Activated CD8-positive, alpha-beta memory T cell treated with anti-CD3 and anti-CD28 coated beads, Interleukin-2, amount 50 U/mL, for 48 hours (primary cell): ENCODE data around the gene MACF1.

ENCODE experiments used
- DNase-seq: peaks from one replicate; pipeline ENCODE4 v3.0.0-alpha.2; 2020

The MACF1 gene

GRCh38 chr1:39360731-39361130 is 156.2 kb downstream of the MACF1 start:
- DNase-seq, result no peak

GRCh38 chr1:39361446-39361845 is 157.0 kb downstream of the MACF1 start:
- DNase-seq, result no peak

GRCh38 chr1:39363267-39363666 is 158.8 kb downstream of the MACF1 start:
- DNase-seq, result no peak

- DNase-seq, result no peak
Observed at GRCh38 chr1:39368045-39368444, 163.6 kb downstream of the MACF1 start.

- DNase-seq, result no peak
Observed at GRCh38 chr1:39369565-39369964, 165.1 kb downstream of the MACF1 start.

GRCh38 chr1:39370602-39371001 is 166.1 kb downstream of the MACF1 start:
- DNase-seq, result no peak

GRCh38 chr1:39372105-39372504 is 167.6 kb downstream of the MACF1 start:
- no peak for DNase-seq

GRCh38 chr1:39376656-39377055 is 172.2 kb downstream of the MACF1 start:
- DNase-seq, result no peak

GRCh38 chr1:39378377-39378776 is 173.9 kb downstream of the MACF1 start:
- no peak for DNase-seq

- DNase-seq, result no peak
Observed at GRCh38 chr1:39379187-39379586, 174.7 kb downstream of the MACF1 start.

GRCh38 chr1:39380036-39380435 is 175.5 kb downstream of the MACF1 start:
- DNase-seq, result no peak

GRCh38 chr1:39381839-39382238 is 177.3 kb downstream of the MACF1 start:
- DNase-seq, result no peak

GRCh38 chr1:39384305-39384704 is 179.8 kb downstream of the MACF1 start:
- DNase-seq, result no peak

GRCh38 chr1:39385067-39385988 is 180.8 kb downstream of the MACF1 start:
- no peak for DNase-seq

GRCh38 chr1:39386997-39387396 is 182.5 kb downstream of the MACF1 start:
- DNase-seq, result no peak

GRCh38 chr1:39387452-39387851 is 183.0 kb downstream of the MACF1 start:
- DNase-seq, result no peak

GRCh38 chr1:39391691-39392679 is 187.5 kb downstream of the MACF1 start:
- DNase-seq, result no peak

- no peak for DNase-seq
Observed at GRCh38 chr1:39392851-39393573, 188.5 kb downstream of the MACF1 start.

GRCh38 chr1:39393645-39394044 is 189.2 kb downstream of the MACF1 start:
- DNase-seq, result no peak

GRCh38 chr1:39394059-39394458 is 189.6 kb downstream of the MACF1 start:
- no peak for DNase-seq

GRCh38 chr1:39394598-39394997 is 190.1 kb downstream of the MACF1 start:
- no peak for DNase-seq

- no peak for DNase-seq
Observed at GRCh38 chr1:39395357-39395831, 190.9 kb downstream of the MACF1 start.

- no peak for DNase-seq
Observed at GRCh38 chr1:39396671-39397070, 192.2 kb downstream of the MACF1 start.
